Measurements from ENCODE around the gene TMED4. TPM values are rescaled to one million over a fixed set of nuclear protein-coding genes. Genes with fewer than 3 reads are reported as not detected.
A peak's percentile ranks its signal among the peaks of the same experiment; 100 is the strongest.

TMED4 gene
- total RNA-seq = 10 to 100 TPM; 90.4 to 96.2 TPM
- long read RNA-seq, transcript TMED4-205 (4 exons, 1,755 nt) = minor isoform, 9 of 130 reads
- long read RNA-seq, transcript TMED4-203 (5 exons, 2,322 nt) = major isoform, 107 of 130 reads
- long read RNA-seq, partial matches to known transcripts = 6 of 130 reads
- long read RNA-seq, other reads (novel, unspliced or antisense) = 6 of 130 reads

GRCh38 chr7:44581879-44582603 is at the start of gene TMED4:
Gene TMED4, minus strand, starts transcription at chr7:44582231. Its CDS starts 25 bp downstream, at chr7:44582206.
- intact Hi-C loops (cut with DNase I, micrococcal nuclease) = loop anchor here in 1 of 2 donors (10.0 kb wide), 1 partner anchor 263 kb away; the partner anchor contains the start of gene H2AZ2
- DNase-seq = peak; percentile 100
- peak; percentile 92 for ATAC-seq

DNA sequence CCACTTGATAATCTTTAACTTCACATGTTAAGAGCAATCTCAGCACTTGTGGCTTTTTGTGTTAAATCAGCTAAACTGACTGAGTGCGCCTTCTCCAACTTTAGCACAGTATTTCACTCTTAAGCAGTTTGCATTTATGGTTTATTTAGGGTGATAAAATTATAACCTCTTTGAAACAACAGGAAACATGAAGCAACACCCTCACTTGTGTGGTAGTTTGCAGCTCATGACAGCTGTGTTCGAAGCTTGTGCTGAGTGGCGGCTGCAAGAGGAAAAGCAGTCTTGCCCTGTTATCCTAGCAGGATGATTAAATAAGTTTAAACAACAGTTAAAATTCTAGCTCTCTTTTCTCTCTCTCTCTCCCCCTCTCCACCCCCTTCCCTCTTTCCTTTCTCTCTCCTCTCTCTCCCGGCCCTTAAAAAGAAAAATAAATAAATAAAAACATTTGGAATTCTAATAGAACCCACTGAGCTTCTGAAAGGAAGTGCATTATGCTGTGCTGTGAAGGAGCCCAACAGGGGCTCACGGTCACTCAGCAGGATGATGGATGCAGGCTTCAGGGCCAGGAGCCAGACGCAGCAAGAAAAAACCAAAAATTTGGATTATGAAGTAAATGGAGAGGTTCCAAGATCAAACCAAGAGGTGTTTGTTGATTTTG is 49.6 kb upstream of the TMED4 start:
- DNase-seq (no peak), ATAC-seq (no peak)
- intact Hi-C loops (cut with DNase I, micrococcal nuclease) = no loop called here

DNA sequence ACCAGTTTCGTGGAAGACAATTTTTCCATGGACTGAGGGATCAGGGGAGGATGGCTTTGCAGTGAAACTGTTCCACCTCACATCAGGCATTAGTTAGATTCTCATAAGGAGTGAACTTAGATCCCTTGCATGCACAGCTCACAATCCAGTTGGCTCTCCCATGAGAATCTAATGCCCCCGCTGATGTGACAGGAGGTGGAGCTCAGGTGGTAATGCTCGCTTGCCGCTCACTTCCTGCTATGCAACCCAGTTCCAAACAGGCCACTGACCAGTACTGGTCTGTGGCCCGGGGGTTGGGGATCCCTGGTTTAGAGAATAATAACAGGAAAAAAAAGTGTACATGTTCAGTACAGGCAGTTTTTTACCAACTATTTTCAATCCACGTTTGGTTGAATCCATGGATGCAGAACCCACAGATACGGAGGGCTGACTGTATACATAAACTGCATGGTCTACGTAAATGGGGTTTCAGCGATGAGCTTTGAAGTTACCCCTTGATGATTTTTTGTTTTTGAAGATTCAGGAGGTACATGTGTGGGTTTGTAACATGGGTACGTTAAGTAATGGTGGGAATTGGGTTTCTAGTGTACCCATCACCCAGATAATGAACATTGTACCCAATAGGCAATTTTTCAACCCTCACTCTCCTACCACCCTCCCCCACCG is 48.9 kb upstream of the TMED4 start:
- intact Hi-C loops (cut with DNase I, micrococcal nuclease) = no loop called here
- DNase-seq = no peak
- ATAC-seq = no peak

GRCh38 chr7:44629829-44630522 is 47.9 kb upstream of the TMED4 start:
- DNase-seq (no peak), ATAC-seq (no peak)
- intact Hi-C loops (cut with DNase I, micrococcal nuclease) = no loop called here

GRCh38 chr7:44626620-44627019 is 44.6 kb upstream of the TMED4 start:
- DNase-seq (no peak), ATAC-seq (no peak)
- intact Hi-C loops (cut with DNase I, micrococcal nuclease) = no loop called here

- DNase-seq (no peak), ATAC-seq (no peak)
- intact Hi-C loops (cut with DNase I, micrococcal nuclease) = no loop called here
These were observed 43.8 kb upstream of the TMED4 start for GRCh38 chr7:44625526-44626471.

DNA sequence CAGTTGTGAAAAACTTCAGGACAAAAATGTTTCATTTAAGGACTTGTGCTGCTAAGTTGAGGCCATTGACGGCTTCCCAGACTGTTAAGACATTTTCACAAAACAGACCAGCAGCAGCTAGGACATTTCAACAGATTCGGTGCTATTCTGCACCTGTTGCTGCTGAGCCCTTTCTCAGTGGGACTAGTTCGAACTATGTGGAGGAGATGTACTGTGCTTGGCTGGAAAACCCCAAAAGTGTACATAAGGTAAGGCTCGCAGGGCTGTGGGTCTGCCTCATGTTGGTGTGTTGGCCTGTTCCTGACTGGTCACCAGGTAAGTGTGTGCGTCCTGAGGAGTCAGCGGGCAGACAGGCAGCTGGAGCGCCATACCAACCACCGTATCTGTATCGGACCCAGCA is 42.3 kb upstream of the TMED4 start:
- ATAC-seq (no peak), DNase-seq (no peak)
- intact Hi-C loops (cut with DNase I, micrococcal nuclease) = no loop called here

- peak; percentile 64 for ATAC-seq
- intact Hi-C loops (cut with DNase I, micrococcal nuclease) = no loop called here
- DNase-seq = peak in 1 of 2 donors; percentile 12
These were observed 40.5 kb upstream of the TMED4 start for GRCh38 chr7:44622342-44623151.

DNA sequence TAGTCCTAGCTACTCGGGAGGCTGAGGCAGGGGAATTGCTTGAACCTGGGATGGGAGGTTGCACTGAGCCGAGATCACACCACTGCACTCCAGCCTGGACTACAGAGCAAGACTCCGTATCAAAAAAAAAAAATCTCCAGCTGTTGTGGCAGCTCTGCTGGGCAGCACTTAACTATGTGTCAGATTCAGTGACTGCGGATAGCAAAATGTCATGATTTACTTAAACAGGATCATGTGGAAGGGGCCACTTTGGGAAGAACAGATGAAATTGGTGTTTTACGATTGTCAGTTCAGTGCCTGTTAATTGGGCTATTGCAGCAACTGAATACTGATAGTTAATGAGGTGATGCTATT is 39.7 kb upstream of the TMED4 start:
- intact Hi-C loops (cut with DNase I, micrococcal nuclease) = no loop called here

GRCh38 chr7:44621034-44621749 is 39.2 kb upstream of the TMED4 start:
- no peak for DNase-seq
- ATAC-seq = peak; percentile 55
- intact Hi-C loops (cut with DNase I, micrococcal nuclease) = no loop called here

More for the DNA sequence above, 39.7 kb upstream of the TMED4 start:
- ATAC-seq (no peak), DNase-seq (no peak)

GRCh38 chr7:44618753-44619152 is 36.7 kb upstream of the TMED4 start:
- no peak for DNase-seq
- intact Hi-C loops (cut with DNase I, micrococcal nuclease) = no loop called here
- peak; percentile 19 for ATAC-seq

GRCh38 chr7:44618045-44618444 is 36.0 kb upstream of the TMED4 start:
- no peak for ATAC-seq
- no peak for DNase-seq
- intact Hi-C loops (cut with DNase I, micrococcal nuclease) = no loop called here

GRCh38 chr7:44617225-44617890 is 35.3 kb upstream of the TMED4 start:
- ATAC-seq (peak; percentile 50), DNase-seq (no peak)

GRCh38 chr7:44616545-44616944 is 34.5 kb upstream of the TMED4 start:
- intact Hi-C loops (cut with DNase I, micrococcal nuclease) = no loop called here
- ATAC-seq (no peak), DNase-seq (no peak)

More at GRCh38 chr7:44617225-44617890, 35.3 kb upstream of the TMED4 start:
- intact Hi-C loops (cut with DNase I, micrococcal nuclease) = no loop called here

DNA sequence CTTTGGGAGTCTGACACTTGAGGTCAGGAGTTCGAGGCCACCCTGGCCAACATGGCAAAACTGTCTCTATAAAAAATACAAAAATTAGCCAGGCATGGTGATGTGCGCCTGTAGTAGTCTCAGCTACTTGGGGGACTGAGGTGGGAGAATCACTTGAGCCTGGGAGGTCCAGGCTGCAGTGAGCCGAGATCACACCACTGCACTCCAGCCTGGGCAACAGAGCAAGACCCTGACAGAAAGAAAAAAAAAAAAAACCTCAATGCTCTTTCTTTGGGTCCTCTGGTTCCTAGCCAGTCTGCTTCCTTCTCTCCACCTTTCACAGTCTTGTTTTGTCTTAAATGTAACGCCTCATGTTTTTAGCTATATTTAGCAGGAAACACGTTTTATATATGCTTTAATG is 33.8 kb upstream of the TMED4 start:
- intact Hi-C loops (cut with DNase I, micrococcal nuclease) = no loop called here
- ATAC-seq (no peak), DNase-seq (no peak)

DNA sequence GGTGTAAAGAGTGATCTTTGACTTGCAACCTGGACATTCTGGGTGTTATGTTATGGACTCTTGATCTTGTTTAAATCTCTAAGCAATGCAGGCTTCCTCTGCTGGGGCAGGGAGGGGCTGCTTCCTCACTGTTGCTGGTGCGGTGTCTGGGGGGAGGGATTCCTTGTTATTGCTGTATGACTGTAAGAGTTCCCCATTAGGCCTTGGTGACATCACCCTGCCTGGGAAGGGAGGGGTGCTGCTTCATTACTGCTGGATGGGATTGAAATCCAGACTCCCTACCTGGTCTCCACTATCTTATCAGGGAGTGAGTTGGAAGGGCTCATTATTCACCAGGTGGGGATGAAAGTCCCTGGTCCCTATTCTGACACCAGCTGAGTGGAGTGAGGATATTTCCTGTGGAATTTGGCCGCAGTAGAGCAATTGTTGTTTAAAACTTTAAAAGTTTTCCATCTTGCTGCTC is 33.1 kb upstream of the TMED4 start:
- DNase-seq = peak; percentile 62 to 71
- intact Hi-C loops (cut with DNase I, micrococcal nuclease) = no loop called here
- ATAC-seq = peak; percentile 88

All from left colon (tissue), 2 donors.